ENCODE data around the gene COL4A2. TPM values are rescaled to one million over a fixed set of nuclear protein-coding genes. Genes with fewer than 3 reads are reported as not detected.

The COL4A2 gene
- polyA plus RNA-seq, 1 donor = 406 TPM

GRCh38 chr13:110455444-110455843 is 148.4 kb downstream of the COL4A2 start:
- no peak for DNase-seq

GRCh38 chr13:110455941-110456340 is 148.9 kb downstream of the COL4A2 start:
- DNase-seq = peak; percentile 70

- no peak for DNase-seq
Observed at GRCh38 chr13:110456550-110456949, 149.5 kb downstream of the COL4A2 start.

GRCh38 chr13:110457361-110457760 is 150.3 kb downstream of the COL4A2 start:
- no peak for DNase-seq

GRCh38 chr13:110458017-110458416 is 150.9 kb downstream of the COL4A2 start:
- no peak for DNase-seq

GRCh38 chr13:110458594-110459365 is 151.7 kb downstream of the COL4A2 start:
- DNase-seq = no peak

- DNase-seq = no peak
Observed at GRCh38 chr13:110462091-110462490, 155.0 kb downstream of the COL4A2 start.

- DNase-seq = no peak
Observed at GRCh38 chr13:110463156-110463555, 156.1 kb downstream of the COL4A2 start.

GRCh38 chr13:110463871-110464510 is 156.9 kb downstream of the COL4A2 start:
- no peak for DNase-seq

- DNase-seq = no peak
Observed at GRCh38 chr13:110464556-110465333, 157.7 kb downstream of the COL4A2 start.

GRCh38 chr13:110465696-110466095 is 158.6 kb downstream of the COL4A2 start:
- no peak for DNase-seq

- no peak for DNase-seq
Observed at GRCh38 chr13:110466266-110466915, 159.3 kb downstream of the COL4A2 start.

- no peak for DNase-seq
Observed at GRCh38 chr13:110467516-110468110, 160.5 kb downstream of the COL4A2 start.

- DNase-seq = no peak
Observed at GRCh38 chr13:110468986-110469495, 162.0 kb downstream of the COL4A2 start.

- no peak for DNase-seq
Observed at GRCh38 chr13:110469597-110469996, 162.5 kb downstream of the COL4A2 start.

GRCh38 chr13:110470272-110471009 is 163.4 kb downstream of the COL4A2 start:
- no peak for DNase-seq

GRCh38 chr13:110471156-110471832 is 164.2 kb downstream of the COL4A2 start:
- no peak for DNase-seq

- peak; percentile 40 for DNase-seq
Observed at GRCh38 chr13:110471833-110472162, 164.7 kb downstream of the COL4A2 start.

GRCh38 chr13:110472904-110473563 is 165.9 kb downstream of the COL4A2 start:
- no peak for DNase-seq

GRCh38 chr13:110474713-110475112 is 167.6 kb downstream of the COL4A2 start:
- no peak for DNase-seq
